ENCODE results near the gene DHRS11. TPM values are rescaled to one million over a fixed set of nuclear protein-coding genes. Genes with fewer than 3 reads are reported as not detected.
A peak's percentile ranks its signal among the peaks of the same experiment; 100 is the strongest.

The DHRS11 gene
- total RNA-seq, 2 experiments from 2014 or later, result 9.2 to 10.2 TPM

DNA sequence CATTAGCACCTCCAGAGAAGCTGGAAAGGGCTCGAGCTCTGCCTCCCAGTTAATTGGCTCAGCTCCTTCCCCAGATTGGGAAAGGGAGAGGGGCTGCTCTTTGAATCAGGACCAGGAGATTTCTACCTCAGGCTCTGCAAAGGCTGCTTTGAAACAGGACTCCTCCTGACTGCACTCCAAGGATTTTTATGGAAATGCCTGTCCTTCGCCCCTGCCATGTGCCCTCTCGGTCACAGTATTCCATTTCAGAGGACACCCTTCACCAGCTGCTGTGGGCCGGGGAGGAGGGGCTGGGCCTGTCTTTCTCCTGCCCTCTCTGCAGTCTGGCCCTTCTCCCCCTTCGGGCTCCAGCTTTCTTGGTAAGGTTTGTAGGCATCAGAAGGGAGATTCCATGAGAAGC is 23.3 kb downstream of the DHRS11 start:
- no peak for DNase-seq

DNA sequence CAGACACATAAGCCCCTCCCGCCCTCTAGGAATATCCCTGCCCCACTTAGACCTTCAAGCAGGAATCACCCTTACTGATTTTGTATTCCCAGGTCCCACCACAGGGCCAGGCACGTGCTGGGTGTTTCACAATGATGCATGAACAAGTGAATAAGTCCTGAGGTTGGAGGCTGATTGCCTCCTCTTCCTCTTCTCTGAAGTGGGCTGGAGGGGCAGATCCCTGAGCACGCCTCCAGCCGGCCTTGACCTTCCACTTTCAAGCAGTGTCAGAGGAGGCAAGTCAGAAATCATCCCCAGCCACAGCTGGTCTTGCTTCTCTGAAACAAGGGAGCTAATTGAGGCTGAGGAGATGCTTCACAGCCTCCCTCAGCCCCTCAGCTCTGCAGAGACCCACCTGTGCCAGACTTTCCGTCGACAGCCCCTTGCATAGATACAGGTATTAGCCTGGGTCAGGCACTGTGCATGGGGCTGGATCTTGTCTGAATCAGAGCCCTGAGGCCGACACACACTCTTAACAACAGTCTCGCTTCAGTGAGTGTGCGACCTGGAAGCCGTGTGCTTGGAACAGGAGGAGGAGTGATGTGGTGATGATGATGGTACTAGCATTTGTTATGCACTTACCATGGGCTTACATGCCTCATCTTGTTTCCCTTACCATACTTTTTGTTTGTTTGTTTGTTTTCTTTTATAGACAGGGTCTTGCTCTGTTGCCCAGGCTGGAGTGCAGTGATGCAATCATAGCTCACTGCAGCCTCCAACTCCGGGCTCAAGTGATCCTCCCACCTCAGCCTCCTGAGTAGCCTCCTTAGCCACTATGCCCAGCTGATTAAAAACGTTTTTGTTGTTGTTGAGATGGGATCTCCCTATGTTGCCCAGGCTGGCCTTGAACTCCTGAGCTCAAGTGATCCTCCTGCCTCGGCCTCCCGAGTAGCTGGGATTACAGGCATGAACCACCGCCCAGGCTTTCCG is 24.7 kb downstream of the DHRS11 start:
- no peaks in the 10 kb centered on the region for H3K36me3 Mint-ChIP-seq (ENCODE audit: low read depth)
- no peaks in the 10 kb centered on the region for H3K4me1 Mint-ChIP-seq
- no peak overlapping the region for H3K27ac Mint-ChIP-seq
- intact Hi-C loops (cut with DNase I, micrococcal nuclease), result no loop called here
- CTCF ChIA-PET, result interaction anchor here (0.6 to 3.5 kb wide), 4 partner anchors 9 to 1943 kb away, joined by 3 to 16 read pairs (median 6); no protein-coding TSS in a partner anchor
- H3K27me3 Mint-ChIP-seq, result no peaks in the 10 kb centered on the region
- POLR2A ChIA-PET, result no interaction called here
- no peak for ATAC-seq
- no peaks in the 10 kb centered on the region for H3K9me3 Mint-ChIP-seq (ENCODE audit: low read depth)
- no peak for DNase-seq
- no peak overlapping the region for H3K4me3 Mint-ChIP-seq

More for the DNA sequence above, 23.3 kb downstream of the DHRS11 start:
- Mint-ChIP-seq H3K9me3 (ENCODE audit: low read depth) (no peaks in the 10 kb centered on the region), H3K36me3 (ENCODE audit: low read depth) (no peaks in the 10 kb centered on the region), H3K27me3 (no peaks in the 10 kb centered on the region), H3K4me1 (no peaks in the 10 kb centered on the region), H3K27ac (no peak overlapping the region), H3K4me3 (no peak overlapping the region)
- no peak for ATAC-seq
- POLR2A ChIA-PET, result no interaction called here
- CTCF ChIA-PET, result interaction anchor here (0.9 to 2.5 kb wide), 2 partner anchors 8 to 11 kb away, joined by 4 to 9 read pairs; no protein-coding TSS in a partner anchor
- intact Hi-C loops (cut with DNase I, micrococcal nuclease), result no loop called here

DNA sequence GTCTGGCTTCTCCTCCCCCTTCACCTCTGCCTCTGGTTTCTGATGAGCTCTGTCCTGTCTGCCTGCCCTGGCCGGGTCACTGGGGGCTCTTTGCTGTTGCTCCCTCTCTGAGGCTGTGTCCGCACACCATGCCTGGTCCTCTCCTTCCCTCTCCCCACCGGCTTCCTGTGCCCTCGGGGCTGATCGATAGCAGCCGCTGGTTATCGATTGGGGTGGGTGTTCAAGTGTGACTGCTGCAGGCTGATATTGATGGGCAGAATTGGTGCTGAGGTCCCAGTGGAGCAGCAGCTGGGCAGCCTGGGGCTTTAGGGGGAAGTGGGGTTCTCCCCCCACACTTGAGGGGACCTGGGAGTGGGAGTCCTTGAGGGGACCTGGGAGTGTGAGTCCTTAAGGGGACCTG is 26.1 kb downstream of the DHRS11 start:
- Mint-ChIP-seq H3K9me3 (ENCODE audit: low read depth) (no peaks in the 10 kb centered on the region), H3K4me3 (no peak overlapping the region), H3K36me3 (ENCODE audit: low read depth) (no peaks in the 10 kb centered on the region), H3K27me3 (no peaks in the 10 kb centered on the region), H3K4me1 (no peaks in the 10 kb centered on the region), H3K27ac (no peak overlapping the region)
- CTCF ChIA-PET, result interaction anchor here (3.5 kb wide), 1 partner anchor 14 kb away, joined by 16 read pairs; no protein-coding TSS in a partner anchor
- ATAC-seq (no peak), DNase-seq (no peak)
- intact Hi-C loops (cut with DNase I, micrococcal nuclease), result no loop called here
- POLR2A ChIA-PET, result no interaction called here

DNA sequence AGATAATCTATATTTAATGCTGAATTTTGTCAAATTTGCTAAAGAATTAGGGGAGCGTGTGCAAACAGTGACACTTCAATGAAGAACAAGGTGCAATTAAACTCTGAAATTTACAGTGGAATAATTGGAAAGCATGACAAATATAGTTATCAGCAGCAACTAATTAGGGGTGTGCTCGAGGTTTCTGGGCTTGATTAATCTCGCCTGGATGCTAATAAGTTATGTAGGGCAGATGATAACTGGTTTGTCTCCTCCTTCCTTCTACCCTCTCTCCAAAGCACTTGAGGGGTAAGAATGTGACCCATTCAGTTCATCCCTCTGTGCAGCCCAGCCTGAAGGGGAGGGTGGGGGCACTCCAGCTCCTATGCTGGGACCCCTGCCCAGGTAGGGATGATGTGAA is 31.6 kb downstream of the DHRS11 start:
- DNase-seq (no peak), ATAC-seq (no peak)
- H3K4me3 Mint-ChIP-seq, result no peak overlapping the region
- H3K4me1 Mint-ChIP-seq, result no peaks in the 10 kb centered on the region
- no peaks in the 10 kb centered on the region for H3K9me3 Mint-ChIP-seq (ENCODE audit: low read depth)
- no peaks in the 10 kb centered on the region for H3K27me3 Mint-ChIP-seq
- no peak overlapping the region for H3K27ac Mint-ChIP-seq
- H3K36me3 Mint-ChIP-seq (ENCODE audit: low read depth), result no peaks in the 10 kb centered on the region
- CTCF ChIA-PET, result interaction anchor here (0.8 to 3.6 kb wide), 2 partner anchors 21 to 616 kb away, joined by 3 to 19 read pairs; partner anchors contain the start of gene MRM1
- intact Hi-C loops (cut with DNase I, micrococcal nuclease), result no loop called here
- POLR2A ChIA-PET, result no interaction called here

DNA sequence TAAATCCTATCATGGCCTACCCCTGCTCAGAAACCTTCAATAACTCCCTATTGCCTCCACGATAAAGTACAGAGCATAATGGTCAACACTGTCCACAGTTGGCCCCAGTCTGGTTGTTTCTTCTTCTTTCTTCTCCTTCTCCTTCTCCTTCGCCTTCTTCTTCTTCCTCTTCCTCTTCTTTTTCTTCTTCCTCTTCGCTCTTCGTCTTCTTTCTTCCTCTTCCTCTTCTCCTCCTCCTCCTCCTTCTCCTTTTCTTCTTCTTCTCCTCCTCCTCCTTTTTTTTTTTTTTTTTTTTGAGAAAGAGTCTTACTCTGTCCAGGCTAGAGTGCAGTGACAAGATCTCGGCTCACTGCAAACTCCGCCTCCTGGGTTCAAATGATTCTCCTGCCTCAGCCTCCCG is 33.5 kb downstream of the DHRS11 start:
- Mint-ChIP-seq H3K4me3 (no peak overlapping the region), H3K36me3 (ENCODE audit: low read depth) (no peaks in the 10 kb centered on the region), H3K9me3 (ENCODE audit: low read depth) (no peaks in the 10 kb centered on the region), H3K4me1 (no peaks in the 10 kb centered on the region), H3K27ac (no peak overlapping the region), H3K27me3 (no peaks in the 10 kb centered on the region)
- ATAC-seq (no peak), DNase-seq (no peak)
- intact Hi-C loops (cut with DNase I, micrococcal nuclease), result loop anchor here (1.0 to 5.0 kb wide), 4 partner anchors 30 to 597 kb away; partner anchors contain the start of gene LHX1 (in 1 of the 2)
- CTCF ChIA-PET, result interaction anchor here (0.6 to 3.6 kb wide), 6 partner anchors 9 to 601 kb away, joined by 3 to 19 read pairs (median 4); partner anchors contain the start of gene MRM1
- POLR2A ChIA-PET, result no interaction called here

DNA sequence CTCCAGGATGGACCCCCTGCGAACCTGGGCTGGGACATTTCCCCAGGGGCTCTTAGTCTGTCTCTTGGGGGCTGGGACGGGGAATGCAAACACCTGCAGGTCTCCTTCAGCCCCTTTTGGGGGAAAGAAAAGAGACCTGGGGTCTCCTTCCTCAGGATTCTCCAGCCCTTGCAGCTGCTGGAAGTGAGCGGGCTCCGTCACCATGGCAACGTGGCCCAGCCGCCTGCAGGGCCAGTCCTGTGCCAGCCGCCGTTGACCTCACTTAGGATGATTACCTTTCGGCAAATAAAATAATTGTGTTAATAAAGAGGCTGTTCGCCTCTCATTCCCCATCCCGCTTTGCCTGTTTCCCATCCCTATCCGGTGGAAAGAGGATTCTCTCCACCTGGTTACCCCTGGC is 35.4 kb downstream of the DHRS11 start:
- ChIA-PET POLR2A (no interaction called here), CTCF (interaction anchor here (0.6 to 4.5 kb wide), 6 partner anchors 24 to 420 kb away, joined by 3 to 37 read pairs (median 10); partner anchors contain the start of gene MRM1)
- Mint-ChIP-seq H3K27me3 (no peaks in the 10 kb centered on the region), H3K9me3 (ENCODE audit: low read depth) (no peaks in the 10 kb centered on the region), H3K36me3 (ENCODE audit: low read depth) (no peaks in the 10 kb centered on the region), H3K4me1 (no peaks in the 10 kb centered on the region), H3K4me3 (no peak overlapping the region), H3K27ac (no peak overlapping the region)
- no peak for ATAC-seq
- intact Hi-C loops (cut with DNase I, micrococcal nuclease), result loop anchor here (5.0 kb wide), 3 partner anchors 80 to 595 kb away; partner anchors contain the start of gene LHX1 (in 1 of the 2)
- no peak for DNase-seq

- H3K9me3 Mint-ChIP-seq (ENCODE audit: low read depth), result no peaks in the 10 kb centered on the region
- ATAC-seq (no peak), DNase-seq (no peak)
- peaks cover 4% of the 10 kb centered on the region for H3K27me3 Mint-ChIP-seq
- ChIA-PET POLR2A (no interaction called here), CTCF (interaction anchor here (0.5 to 4.5 kb wide), 12 partner anchors 9 to 747 kb away, joined by 3 to 37 read pairs (median 4); partner anchors contain the start of genes C17orf78 and MRM1)
- intact Hi-C loops (cut with DNase I, micrococcal nuclease), result loop anchor here (2.0 to 5.0 kb wide), 4 partner anchors 79 to 610 kb away; partner anchors contain the start of gene LHX1 (in 1 of the 2)
- no peaks in the 10 kb centered on the region for H3K4me1 Mint-ChIP-seq
- H3K4me3 Mint-ChIP-seq, result no peak overlapping the region
- no peaks in the 10 kb centered on the region for H3K36me3 Mint-ChIP-seq (ENCODE audit: low read depth)
- H3K27ac Mint-ChIP-seq, result no peak overlapping the region
Measured at GRCh38 chr17:36628576-36628975, 36.9 kb downstream of the DHRS11 start.

DNA sequence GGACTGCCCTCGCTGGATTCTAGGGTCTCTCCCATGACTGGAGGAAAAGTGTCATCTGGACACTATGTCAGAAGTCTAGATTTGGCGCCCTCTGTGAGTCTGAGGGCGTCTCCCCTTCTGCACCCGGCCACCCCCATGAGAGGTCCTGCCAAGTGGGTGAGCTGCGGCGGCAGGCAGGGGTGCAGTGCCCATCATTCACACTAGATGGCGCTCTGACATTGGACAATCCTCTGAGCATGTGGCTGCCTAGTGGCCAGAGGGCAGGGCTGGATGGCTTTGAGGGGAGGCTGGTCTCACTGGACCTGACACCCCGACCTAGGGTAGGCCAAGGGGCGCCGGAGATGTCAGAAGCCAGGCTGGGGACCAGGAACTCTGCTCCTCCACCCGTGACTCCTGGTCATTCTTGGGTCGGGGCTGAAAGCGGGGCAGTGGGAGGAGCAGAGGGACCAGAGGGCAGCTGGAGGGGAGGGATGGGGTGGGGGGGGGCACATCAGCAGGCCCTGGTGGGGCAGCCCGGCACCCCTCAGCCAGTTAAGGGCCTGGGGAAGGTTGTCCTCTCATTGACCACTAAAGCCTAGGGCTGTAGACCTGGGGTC is 37.7 kb downstream of the DHRS11 start:
- Mint-ChIP-seq H3K36me3 (ENCODE audit: low read depth) (no peaks in the 10 kb centered on the region), H3K9me3 (ENCODE audit: low read depth) (no peaks in the 10 kb centered on the region), H3K27me3 (peaks cover 4% of the 10 kb centered on the region), H3K27ac (no peak overlapping the region), H3K4me1 (no peaks in the 10 kb centered on the region), H3K4me3 (no peak overlapping the region)
- intact Hi-C loops (cut with DNase I, micrococcal nuclease), result loop anchor here (1.0 to 5.0 kb wide), 9 partner anchors 77 to 744 kb away; partner anchors contain the start of gene LHX1 (in 1 of the 2)
- CTCF ChIA-PET, result interaction anchor here (0.5 to 4.5 kb wide), 13 partner anchors 10 to 838 kb away, joined by 3 to 37 read pairs (median 3); partner anchors contain the start of genes C17orf78 and MRM1
- ATAC-seq, result peak; percentile 92
- POLR2A ChIA-PET, result no interaction called here
- peak; percentile 87 for DNase-seq

- H3K27me3 Mint-ChIP-seq, result peaks cover 8% of the 10 kb centered on the region
- ChIA-PET CTCF (interaction anchor here (0.5 to 4.5 kb wide), 7 partner anchors 10 to 837 kb away, joined by 3 to 37 read pairs (median 6); no protein-coding TSS in a partner anchor), POLR2A (no interaction called here)
- H3K27ac Mint-ChIP-seq, result no peak overlapping the region
- H3K36me3 Mint-ChIP-seq (ENCODE audit: low read depth), result no peaks in the 10 kb centered on the region
- ATAC-seq (no peak), DNase-seq (no peak)
- no peak overlapping the region for H3K4me3 Mint-ChIP-seq
- intact Hi-C loops (cut with DNase I, micrococcal nuclease), result loop anchor here (1.0 to 5.0 kb wide), 9 partner anchors 76 to 743 kb away; partner anchors contain the start of gene LHX1 (in 1 of the 2)
- H3K4me1 Mint-ChIP-seq, result no peaks in the 10 kb centered on the region
- no peaks in the 10 kb centered on the region for H3K9me3 Mint-ChIP-seq (ENCODE audit: low read depth)
Measured at GRCh38 chr17:36629970-36630502, 38.4 kb downstream of the DHRS11 start.

DNA sequence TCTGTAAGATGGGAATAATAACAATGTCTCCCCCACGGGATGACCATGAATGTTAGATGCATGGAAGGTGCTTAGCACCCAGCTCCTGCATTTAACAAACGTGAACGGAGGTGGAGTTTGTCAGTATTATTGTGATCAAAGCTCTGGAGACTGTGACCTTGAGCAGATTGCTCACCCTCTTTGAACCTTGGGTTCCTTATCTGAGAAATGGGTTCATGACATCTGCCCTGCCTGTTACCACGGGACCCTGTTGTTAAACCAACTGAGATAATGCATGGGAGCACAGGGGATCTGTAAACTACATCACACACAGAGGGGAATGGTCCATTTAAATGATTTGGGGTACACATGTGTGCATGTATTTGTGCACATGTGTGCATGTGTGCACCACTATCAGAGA is 39.3 kb downstream of the DHRS11 start:
- no peaks in the 10 kb centered on the region for H3K4me1 Mint-ChIP-seq
- H3K9me3 Mint-ChIP-seq (ENCODE audit: low read depth), result no peaks in the 10 kb centered on the region
- intact Hi-C loops (cut with DNase I, micrococcal nuclease), result no loop called here
- peaks cover 9% of the 10 kb centered on the region for H3K27me3 Mint-ChIP-seq
- ChIA-PET CTCF (interaction anchor here (0.7 to 4.5 kb wide), 2 partner anchors 29 to 416 kb away, joined by 3 to 37 read pairs; no protein-coding TSS in a partner anchor), POLR2A (no interaction called here)
- ATAC-seq (no peak), DNase-seq (no peak)
- H3K4me3 Mint-ChIP-seq, result no peak overlapping the region
- no peak overlapping the region for H3K27ac Mint-ChIP-seq
- no peaks in the 10 kb centered on the region for H3K36me3 Mint-ChIP-seq (ENCODE audit: low read depth)
